HFF-Myc (cell line): ENCODE measurements around the gene UQCRH.
"Not testable (repeated sequence)": the region's sequence is repeated elsewhere in the genome, so short reads cannot be mapped to it uniquely, and the experiment has no call there.

Experiments used
- DNase-seq: peaks from one replicate; pipeline ENCODE4 v3.0.0-alpha.2; 2011; ENCODE audit warnings: low read depth; ENCODE audit errors: extremely low read depth
- H3K4me3 ChIP-seq: replicated peaks from 2 replicates; pipeline ENCODE4 v1.5.1; 2011; ENCODE audit warnings: low read depth, mild to moderate bottlenecking, control low read depth, low read length
- CTCF ChIP-seq: IDR thresholded peaks from 2 replicates; pipeline ENCODE4 v1.5.1; 2012; ENCODE audit warnings: mild to moderate bottlenecking, low read depth, low read length, control low read depth; ENCODE audit errors: missing control alignments

Gene UQCRH

DNA sequence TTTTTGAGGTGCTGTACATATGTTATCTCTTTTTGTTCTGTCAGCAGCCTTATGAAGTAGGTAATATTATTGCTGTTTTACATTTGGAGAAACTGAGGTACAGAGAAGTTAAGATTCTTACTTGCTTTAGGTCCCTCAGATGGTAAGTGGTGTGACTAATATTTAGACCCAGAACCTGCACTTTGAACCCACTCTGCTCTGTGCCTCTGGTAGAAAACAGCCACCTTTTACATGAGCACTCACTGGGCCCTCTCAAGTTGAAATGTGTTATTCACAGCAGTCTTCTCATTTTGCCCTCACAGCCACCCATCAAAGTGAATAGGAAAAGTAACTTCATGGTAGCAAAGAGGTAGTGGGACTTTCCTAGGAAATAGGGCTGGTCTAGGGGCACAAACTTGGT, 41.8 kb downstream of the UQCRH start:
- no peak overlapping the region for H3K4me3 ChIP-seq
- DNase-seq = no peak
- no peak for TF ChIP-seq CTCF

- no peak overlapping the region for H3K4me3 ChIP-seq
- DNase-seq = no peak
- TF ChIP-seq CTCF = no peak
Measured at GRCh38 chr1:46352363-46352762, 48.9 kb downstream of the UQCRH start.

GRCh38 chr1:46355920-46356319, 52.4 kb downstream of the UQCRH start:
- not testable (repeated sequence) for DNase-seq, H3K4me3 ChIP-seq

- TF ChIP-seq CTCF = no peak
- DNase-seq = no peak
- no peak overlapping the region for H3K4me3 ChIP-seq
Measured at GRCh38 chr1:46362158-46362557, 58.7 kb downstream of the UQCRH start.

DNA sequence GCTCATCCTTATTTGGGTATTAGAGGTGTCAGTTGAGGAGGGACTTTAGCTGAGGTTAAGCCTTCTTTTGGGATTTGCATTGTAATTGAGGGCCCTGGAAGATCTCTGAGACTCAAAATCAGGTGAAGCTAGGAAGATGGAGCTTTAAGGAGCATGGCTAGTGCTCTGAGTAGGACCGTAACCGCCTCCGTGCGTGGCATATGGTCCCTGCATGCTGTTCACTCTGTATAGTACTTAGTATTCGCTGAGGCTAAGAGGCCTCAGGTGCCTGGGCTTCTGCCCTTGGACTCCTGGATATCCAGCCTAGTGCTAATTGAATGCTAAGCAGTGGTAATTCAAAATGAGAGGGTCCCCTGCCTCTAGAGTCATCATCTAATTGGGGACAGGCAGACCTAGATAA, 59.6 kb downstream of the UQCRH start:
- TF ChIP-seq CTCF = no peak
- H3K4me3 ChIP-seq = no peak overlapping the region
- no peak for DNase-seq

DNA sequence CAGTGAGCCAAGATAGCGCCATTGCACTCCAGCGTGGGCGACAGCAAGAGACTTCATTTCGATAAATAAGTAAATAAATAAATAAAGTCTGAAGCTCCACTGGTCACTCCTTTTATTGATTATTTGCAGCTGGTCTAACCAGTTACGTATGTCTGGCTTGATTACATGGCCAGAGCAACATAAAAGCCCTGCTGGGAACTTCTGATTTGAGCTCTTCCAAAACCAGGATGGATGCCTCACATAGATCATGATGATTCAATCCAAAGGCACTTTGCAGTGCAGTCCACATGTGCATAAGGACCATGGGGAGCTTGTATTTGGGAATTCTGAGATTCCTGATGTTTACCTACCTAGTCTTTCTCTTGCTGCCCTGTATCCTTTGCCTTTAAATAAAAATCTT, 61.1 kb downstream of the UQCRH start:
- no peak for TF ChIP-seq CTCF
- peak; percentile 75 for DNase-seq
- H3K4me3 ChIP-seq = no peak overlapping the region

DNA sequence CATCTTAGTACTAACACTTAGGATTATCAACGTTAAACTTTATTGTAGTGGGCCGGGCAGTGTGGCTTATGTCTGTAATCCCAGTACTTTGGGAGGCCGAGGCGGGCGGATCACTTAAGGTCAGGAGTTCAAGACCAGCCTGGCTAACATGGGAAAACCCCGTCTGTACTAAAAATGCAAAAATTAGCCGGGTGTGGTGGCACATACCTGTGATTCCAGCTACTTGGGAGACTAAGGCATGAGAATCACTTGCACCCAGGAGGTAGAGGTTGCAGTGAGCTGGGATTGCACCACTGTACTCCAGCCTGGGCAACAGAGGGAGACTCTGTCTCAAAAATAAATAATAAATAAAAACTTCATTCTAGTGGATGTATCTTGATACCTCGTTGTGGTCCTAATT, 62.3 kb downstream of the UQCRH start:
- H3K4me3 ChIP-seq, DNase-seq: not testable (repeated sequence)
